Measurements from ENCODE around the gene POTEM.
"Not testable (repeated sequence)": the region's sequence is repeated elsewhere in the genome, so short reads cannot be mapped to it uniquely, and the experiment has no call there.

Gene POTEM
- 0 reads per million in 3 donors for total RNA-seq

DNA sequence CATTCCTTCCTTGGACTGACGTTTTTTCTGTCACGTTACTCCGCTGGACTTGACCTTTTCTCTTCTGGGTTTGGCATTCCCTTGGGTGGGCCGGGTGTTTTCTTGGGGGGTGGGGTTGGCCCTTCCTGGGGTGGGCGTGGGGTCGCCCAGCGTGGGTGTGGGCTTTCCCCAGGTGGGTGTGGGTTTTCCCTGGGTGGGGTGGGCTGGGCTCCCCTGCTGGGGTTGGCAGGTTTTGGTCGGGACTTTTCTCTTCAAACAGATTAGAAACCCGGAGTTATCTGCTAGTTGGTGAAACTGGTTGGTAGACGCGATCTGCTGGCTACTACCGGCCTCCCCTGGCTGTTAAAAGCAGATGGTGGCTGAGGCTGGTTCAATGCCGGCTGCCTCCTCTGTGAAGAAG lies at the start of gene POTEM:
TSS of gene POTEM (plus strand) at position 301 of the 400 bp plus-strand sequence. CDS start at position 353, 52 bp downstream.
- DNase-seq; H3K4me1 ChIP-seq (ENCODE audit: control insufficient read depth, insufficient read depth, low read length, poor library complexity, severe bottlenecking); H3K4me3 ChIP-seq (ENCODE audit: insufficient read depth, low read depth, low read length, poor library complexity, severe bottlenecking); H3K27me3 ChIP-seq (replicated peaks; ENCODE audit: control insufficient read depth, insufficient read depth, low read length, poor library complexity, severe bottlenecking); H3K27ac ChIP-seq (ENCODE audit: insufficient read depth, low read length, poor library complexity, severe bottlenecking); H3K9me3 ChIP-seq (ENCODE audit: control insufficient read depth, low read length); H3K36me3 ChIP-seq (ENCODE audit: control insufficient read depth, insufficient read depth, low read length): not testable (repeated sequence)

GRCh38 chr14:18918345-18918744 lies 48.9 kb upstream of the POTEM start:
- not testable (repeated sequence) for H3K4me1 ChIP-seq (ENCODE audit: control insufficient read depth, insufficient read depth, low read length, poor library complexity, severe bottlenecking); H3K4me3 ChIP-seq (ENCODE audit: insufficient read depth, low read depth, low read length, poor library complexity, severe bottlenecking); H3K27me3 ChIP-seq (replicated peaks; ENCODE audit: control insufficient read depth, insufficient read depth, low read length, poor library complexity, severe bottlenecking); H3K9me3 ChIP-seq (ENCODE audit: control insufficient read depth, low read length); H3K27ac ChIP-seq (ENCODE audit: insufficient read depth, low read length, poor library complexity, severe bottlenecking); DNase-seq; H3K36me3 ChIP-seq (ENCODE audit: control insufficient read depth, insufficient read depth, low read length)

DNA sequence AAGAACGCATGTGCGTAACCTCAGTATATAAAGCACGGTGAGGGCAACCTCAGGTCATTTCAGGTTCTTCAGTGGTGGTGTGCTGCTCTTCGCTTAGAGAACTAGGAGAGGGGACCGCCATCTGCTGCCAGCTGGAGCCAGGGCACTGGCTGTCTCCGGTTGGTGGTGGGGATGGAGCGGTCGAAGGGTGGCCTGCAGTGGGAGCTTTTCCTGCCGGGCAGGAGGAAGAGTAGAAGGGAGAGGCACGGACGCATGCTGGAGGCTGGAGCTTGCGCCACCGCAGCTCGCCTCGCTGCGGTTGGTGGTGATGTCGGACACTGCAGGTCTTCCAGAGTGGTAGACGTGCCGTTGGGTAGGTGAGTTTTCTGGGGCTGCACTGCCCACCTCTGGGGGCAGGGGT lies 47.2 kb upstream of the POTEM start:
- DNase-seq; H3K9me3 ChIP-seq (ENCODE audit: control insufficient read depth, low read length); H3K4me1 ChIP-seq (ENCODE audit: control insufficient read depth, insufficient read depth, low read length, poor library complexity, severe bottlenecking); H3K4me3 ChIP-seq (ENCODE audit: insufficient read depth, low read depth, low read length, poor library complexity, severe bottlenecking); H3K36me3 ChIP-seq (ENCODE audit: control insufficient read depth, insufficient read depth, low read length); H3K27ac ChIP-seq (ENCODE audit: insufficient read depth, low read length, poor library complexity, severe bottlenecking); H3K27me3 ChIP-seq (replicated peaks; ENCODE audit: control insufficient read depth, insufficient read depth, low read length, poor library complexity, severe bottlenecking): not testable (repeated sequence)

- not testable (repeated sequence) for H3K4me1 ChIP-seq (ENCODE audit: control insufficient read depth, insufficient read depth, low read length, poor library complexity, severe bottlenecking); H3K36me3 ChIP-seq (ENCODE audit: control insufficient read depth, insufficient read depth, low read length); DNase-seq; H3K4me3 ChIP-seq (ENCODE audit: insufficient read depth, low read depth, low read length, poor library complexity, severe bottlenecking); H3K27ac ChIP-seq (ENCODE audit: insufficient read depth, low read length, poor library complexity, severe bottlenecking); H3K9me3 ChIP-seq (ENCODE audit: control insufficient read depth, low read length); H3K27me3 ChIP-seq (replicated peaks; ENCODE audit: control insufficient read depth, insufficient read depth, low read length, poor library complexity, severe bottlenecking)
Observed at GRCh38 chr14:18921055-18921701, 46.1 kb upstream of the POTEM start.

DNA sequence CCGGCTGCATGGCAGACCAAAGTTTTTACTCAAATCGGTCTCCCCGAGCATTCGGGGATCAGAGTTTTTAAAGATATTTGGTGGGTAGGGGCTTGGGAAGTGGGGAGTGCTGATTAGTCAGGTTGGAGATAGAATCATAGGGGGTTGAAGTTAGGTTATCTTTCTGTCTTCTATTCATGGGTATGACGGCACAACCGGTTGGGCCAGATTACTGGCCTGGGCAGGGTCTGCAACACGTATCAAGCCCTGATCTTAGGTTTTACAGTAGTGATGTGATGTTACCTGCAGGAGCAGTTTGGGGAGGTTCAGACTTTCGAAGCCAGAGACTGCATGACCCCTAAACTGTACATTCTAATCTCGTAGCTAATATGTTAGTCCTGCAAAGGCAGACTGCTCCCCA lies 30.4 kb upstream of the POTEM start:
- H3K4me1 ChIP-seq (ENCODE audit: control insufficient read depth, insufficient read depth, low read length, poor library complexity, severe bottlenecking); H3K27ac ChIP-seq (ENCODE audit: insufficient read depth, low read length, poor library complexity, severe bottlenecking); DNase-seq; H3K9me3 ChIP-seq (ENCODE audit: control insufficient read depth, low read length); H3K27me3 ChIP-seq (replicated peaks; ENCODE audit: control insufficient read depth, insufficient read depth, low read length, poor library complexity, severe bottlenecking); H3K36me3 ChIP-seq (ENCODE audit: control insufficient read depth, insufficient read depth, low read length); H3K4me3 ChIP-seq (ENCODE audit: insufficient read depth, low read depth, low read length, poor library complexity, severe bottlenecking): not testable (repeated sequence)

GRCh38 chr14:18938733-18939132 lies 28.5 kb upstream of the POTEM start:
- H3K36me3 ChIP-seq (ENCODE audit: control insufficient read depth, insufficient read depth, low read length); H3K4me1 ChIP-seq (ENCODE audit: control insufficient read depth, insufficient read depth, low read length, poor library complexity, severe bottlenecking); H3K9me3 ChIP-seq (ENCODE audit: control insufficient read depth, low read length); H3K27me3 ChIP-seq (replicated peaks; ENCODE audit: control insufficient read depth, insufficient read depth, low read length, poor library complexity, severe bottlenecking); H3K27ac ChIP-seq (ENCODE audit: insufficient read depth, low read length, poor library complexity, severe bottlenecking); DNase-seq; H3K4me3 ChIP-seq (ENCODE audit: insufficient read depth, low read depth, low read length, poor library complexity, severe bottlenecking): not testable (repeated sequence)

DNA sequence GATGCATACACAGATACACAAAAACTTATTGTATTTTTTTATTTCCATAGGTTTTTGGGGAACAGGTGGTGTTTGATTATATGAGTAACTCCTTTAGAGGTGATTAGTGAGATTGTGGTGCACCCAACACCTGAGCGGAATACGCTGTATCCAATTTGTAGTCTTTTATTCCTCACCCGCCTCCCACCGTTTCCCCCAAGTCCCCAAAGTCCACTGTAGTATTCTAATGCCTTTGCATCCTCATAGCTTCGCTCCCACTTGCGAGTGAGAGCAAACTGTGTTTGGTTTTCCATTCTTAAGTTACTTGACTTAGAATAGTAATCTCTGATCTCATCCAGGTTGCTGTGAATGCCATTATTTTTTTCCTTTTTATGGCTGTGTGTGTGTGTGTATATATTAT lies 17.3 kb upstream of the POTEM start:
- H3K27ac ChIP-seq (ENCODE audit: insufficient read depth, low read length, poor library complexity, severe bottlenecking); H3K36me3 ChIP-seq (ENCODE audit: control insufficient read depth, insufficient read depth, low read length); DNase-seq; H3K27me3 ChIP-seq (replicated peaks; ENCODE audit: control insufficient read depth, insufficient read depth, low read length, poor library complexity, severe bottlenecking); H3K4me1 ChIP-seq (ENCODE audit: control insufficient read depth, insufficient read depth, low read length, poor library complexity, severe bottlenecking); H3K4me3 ChIP-seq (ENCODE audit: insufficient read depth, low read depth, low read length, poor library complexity, severe bottlenecking); H3K9me3 ChIP-seq (ENCODE audit: control insufficient read depth, low read length): not testable (repeated sequence)

DNA sequence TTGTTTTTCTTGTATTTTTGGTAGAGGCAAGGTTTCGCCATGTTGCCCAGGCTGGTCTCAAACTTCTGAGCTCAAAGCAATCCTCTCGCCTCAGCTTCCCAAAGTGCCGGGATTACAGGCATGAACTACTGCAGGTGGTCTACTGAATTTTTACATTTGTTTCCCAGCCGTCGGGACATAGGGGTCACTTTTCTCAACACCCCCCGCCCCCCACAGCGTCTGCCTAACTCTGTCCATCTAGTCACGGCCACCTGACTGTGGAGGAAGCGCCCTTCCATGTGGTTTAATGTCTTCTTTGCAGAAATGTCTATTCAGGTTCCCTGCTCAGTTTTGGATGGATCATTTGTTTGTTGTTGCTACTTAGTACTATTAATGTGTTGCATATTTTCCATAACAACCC lies 14.1 kb upstream of the POTEM start:
- DNase-seq; H3K4me3 ChIP-seq (ENCODE audit: insufficient read depth, low read depth, low read length, poor library complexity, severe bottlenecking); H3K9me3 ChIP-seq (ENCODE audit: control insufficient read depth, low read length): not testable (repeated sequence)

GRCh38 chr14:18955816-18956215 lies 11.4 kb upstream of the POTEM start:
- not testable (repeated sequence) for H3K4me1 ChIP-seq (ENCODE audit: control insufficient read depth, insufficient read depth, low read length, poor library complexity, severe bottlenecking); DNase-seq; H3K36me3 ChIP-seq (ENCODE audit: control insufficient read depth, insufficient read depth, low read length)

More for the DNA sequence above, 14.1 kb upstream of the POTEM start:
- not testable (repeated sequence) for H3K4me1 ChIP-seq (ENCODE audit: control insufficient read depth, insufficient read depth, low read length, poor library complexity, severe bottlenecking); H3K27me3 ChIP-seq (replicated peaks; ENCODE audit: control insufficient read depth, insufficient read depth, low read length, poor library complexity, severe bottlenecking); H3K27ac ChIP-seq (ENCODE audit: insufficient read depth, low read length, poor library complexity, severe bottlenecking); H3K36me3 ChIP-seq (ENCODE audit: control insufficient read depth, insufficient read depth, low read length)

GRCh38 chr14:18961576-18961975 lies 5.7 kb upstream of the POTEM start:
- not testable (repeated sequence) for H3K4me1 ChIP-seq (ENCODE audit: control insufficient read depth, insufficient read depth, low read length, poor library complexity, severe bottlenecking); H3K27ac ChIP-seq (ENCODE audit: insufficient read depth, low read length, poor library complexity, severe bottlenecking); H3K4me3 ChIP-seq (ENCODE audit: insufficient read depth, low read depth, low read length, poor library complexity, severe bottlenecking); H3K27me3 ChIP-seq (replicated peaks; ENCODE audit: control insufficient read depth, insufficient read depth, low read length, poor library complexity, severe bottlenecking); H3K9me3 ChIP-seq (ENCODE audit: control insufficient read depth, low read length); DNase-seq; H3K36me3 ChIP-seq (ENCODE audit: control insufficient read depth, insufficient read depth, low read length)

More at GRCh38 chr14:18955816-18956215, 11.4 kb upstream of the POTEM start:
- not testable (repeated sequence) for H3K4me3 ChIP-seq (ENCODE audit: insufficient read depth, low read depth, low read length, poor library complexity, severe bottlenecking); H3K27me3 ChIP-seq (replicated peaks; ENCODE audit: control insufficient read depth, insufficient read depth, low read length, poor library complexity, severe bottlenecking); H3K9me3 ChIP-seq (ENCODE audit: control insufficient read depth, low read length); H3K27ac ChIP-seq (ENCODE audit: insufficient read depth, low read length, poor library complexity, severe bottlenecking)
